ENCODE results near the gene SLC39A9.

DNA sequence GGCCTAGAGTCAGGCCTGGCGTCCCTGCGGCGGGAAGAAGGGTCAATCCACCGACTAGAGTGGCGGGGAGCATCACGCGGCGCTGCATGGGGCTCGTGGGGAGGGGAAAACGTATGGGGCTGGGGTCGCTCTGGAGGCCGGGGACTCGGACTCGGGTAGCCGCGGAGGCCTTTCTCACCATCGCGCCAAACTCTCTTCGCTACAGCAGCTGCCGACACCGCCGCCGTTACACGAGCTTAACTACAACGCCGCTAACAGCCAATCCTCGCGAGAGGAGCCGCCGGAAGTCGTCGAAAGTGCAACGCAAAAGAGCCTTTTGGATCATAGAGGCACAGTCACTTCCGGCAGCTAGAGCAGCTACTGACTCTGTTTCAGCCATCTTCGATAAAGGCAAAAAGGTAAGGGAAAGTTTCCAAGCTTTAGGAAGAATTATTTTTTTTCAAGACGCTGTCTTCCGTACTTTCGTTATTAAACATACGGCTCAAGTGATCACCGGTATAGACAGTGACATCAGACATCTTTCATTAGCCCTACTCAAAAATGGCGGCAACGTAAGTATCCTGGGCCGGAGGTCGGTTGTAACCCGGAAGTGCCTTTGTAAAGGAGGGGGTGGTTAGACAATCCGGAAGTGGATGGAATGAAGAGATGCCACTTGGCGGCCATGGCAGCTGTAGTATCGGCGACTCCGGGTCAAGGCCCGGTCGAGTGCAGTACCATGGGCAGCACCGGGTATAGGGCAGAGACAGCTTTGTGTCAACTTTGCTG, at the start of gene SLC39A9, which contains the start of gene ERH:
- peak; percentile 69; the same call in 1 of the 2 replicates for TF ChIP-seq MXI1 (IDR thresholded peaks at IDR 0.05; ENCODE audit: borderline replicate concordance, low read depth, low read length)
- TF ChIP-seq BHLHE40 (IDR thresholded peaks at IDR 0.05; ENCODE audit: low read depth, low read length), result no peak
- TF ChIP-seq RCOR1 (IDR thresholded peaks at IDR 0.05; ENCODE audit: insufficient replicate concordance, low read length), result no peak
- TF ChIP-seq RFX5 (IDR thresholded peaks at IDR 0.05; ENCODE audit: low read depth, low read length), result no peak
- 0 out of 2 replicates have a peak, but pooled peaks have one; percentile 0 for TF ChIP-seq CTCF (conservative IDR thresholded peaks at IDR 0.05; ENCODE audit: low read depth, low read length)
